GM21717 (cell line): Measurements from ENCODE around the gene COMMD9.

Source experiments
- ATAC-seq: cut with Tn5 transposase; IDR thresholded peaks from one replicate; pipeline ENCODE4 v1.9.1; 2021; ENCODE audit warnings: mild to moderate bottlenecking, moderate library complexity; ENCODE audit not compliant: unreplicated experiment

COMMD9 gene

DNA sequence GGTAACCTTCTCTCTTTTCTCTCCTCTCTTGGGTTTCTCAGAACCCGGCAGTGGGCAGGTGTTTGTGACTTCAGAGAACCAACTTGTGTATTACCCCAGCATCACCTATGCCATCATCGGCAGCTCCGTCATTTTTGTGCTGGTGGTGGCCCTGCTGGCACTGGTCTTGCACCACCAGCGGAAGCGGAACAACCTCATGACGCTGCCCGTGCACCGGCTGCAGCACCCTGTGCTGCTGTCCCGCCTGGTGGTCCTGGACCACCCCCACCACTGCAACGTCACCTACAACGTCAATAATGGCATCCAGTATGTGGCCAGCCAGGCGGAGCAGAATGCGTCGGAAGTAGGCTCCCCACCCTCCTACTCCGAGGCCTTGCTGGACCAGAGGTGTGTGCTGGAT is 62.2 kb downstream of the COMMD9 start:
- no peak for ATAC-seq

DNA sequence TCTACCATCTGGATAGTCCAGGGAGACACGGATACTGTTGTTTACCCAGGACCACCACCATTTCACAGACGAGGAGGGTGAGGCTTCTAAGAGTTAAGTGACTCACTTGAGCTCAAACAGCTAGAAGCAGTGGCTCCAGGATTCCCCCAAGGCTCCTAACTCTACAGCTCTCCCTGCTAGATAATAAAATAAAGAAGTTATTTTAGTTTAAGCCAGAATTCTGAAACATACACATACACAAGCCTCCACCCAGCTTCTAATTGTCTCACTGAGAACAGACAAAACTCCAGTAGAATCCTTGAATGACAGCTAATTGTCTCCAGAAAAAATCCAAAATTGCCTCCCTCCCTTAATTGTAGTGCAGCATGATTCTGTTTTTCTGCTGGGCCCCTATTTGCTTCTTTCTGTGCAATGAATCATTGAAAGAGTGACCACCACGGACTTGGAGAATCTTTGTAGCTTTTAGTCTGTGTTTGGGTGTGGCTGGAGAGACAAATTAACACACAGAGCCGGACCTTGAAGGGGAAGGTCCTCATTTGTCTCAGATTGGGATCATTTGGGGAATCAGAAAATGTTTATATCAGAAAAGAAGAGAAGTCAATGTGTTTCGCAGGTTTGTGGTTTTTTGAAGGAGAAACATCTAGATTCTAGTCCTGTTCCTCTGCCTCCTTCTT is 64.9 kb downstream of the COMMD9 start:
- no peak for ATAC-seq

GRCh38 chr11:36222831-36223635 is 66.2 kb downstream of the COMMD9 start:
- no peak for ATAC-seq
